Ishikawa (cell line): Measurements from ENCODE around the gene UNC13A.

ENCODE experiments used
- CEBPB ChIP-seq: IDR thresholded peaks from 2 replicates; pipeline ENCODE4 v1.6.1; 2012
- CREB1 ChIP-seq: IDR thresholded peaks from 2 replicates; pipeline ENCODE4 v1.6.1; 2012; ENCODE audit warnings: low read depth
- FOXM1 ChIP-seq: IDR thresholded peaks from 2 replicates; pipeline ENCODE4 v1.6.1; 2012; ENCODE audit warnings: low read depth, borderline replicate concordance
- NFIC ChIP-seq: IDR thresholded peaks from 2 replicates; pipeline ENCODE4 v1.6.1; 2012
- RAD21 ChIP-seq: IDR thresholded peaks from 2 replicates; pipeline ENCODE4 v1.6.1; 2012; ENCODE audit warnings: low read depth
- TAF1 ChIP-seq: IDR thresholded peaks from 2 replicates; pipeline ENCODE4 v1.6.1; 2012; ENCODE audit warnings: low read depth, mild to moderate bottlenecking
- TEAD4 ChIP-seq: IDR thresholded peaks from 2 replicates; pipeline ENCODE4 v1.6.1; 2012
- TF ChIP-seq, protein P1 (sequence below): IDR thresholded peaks from 2 replicates; pipeline ENCODE4 v1.6.1; 2012

DNA sequence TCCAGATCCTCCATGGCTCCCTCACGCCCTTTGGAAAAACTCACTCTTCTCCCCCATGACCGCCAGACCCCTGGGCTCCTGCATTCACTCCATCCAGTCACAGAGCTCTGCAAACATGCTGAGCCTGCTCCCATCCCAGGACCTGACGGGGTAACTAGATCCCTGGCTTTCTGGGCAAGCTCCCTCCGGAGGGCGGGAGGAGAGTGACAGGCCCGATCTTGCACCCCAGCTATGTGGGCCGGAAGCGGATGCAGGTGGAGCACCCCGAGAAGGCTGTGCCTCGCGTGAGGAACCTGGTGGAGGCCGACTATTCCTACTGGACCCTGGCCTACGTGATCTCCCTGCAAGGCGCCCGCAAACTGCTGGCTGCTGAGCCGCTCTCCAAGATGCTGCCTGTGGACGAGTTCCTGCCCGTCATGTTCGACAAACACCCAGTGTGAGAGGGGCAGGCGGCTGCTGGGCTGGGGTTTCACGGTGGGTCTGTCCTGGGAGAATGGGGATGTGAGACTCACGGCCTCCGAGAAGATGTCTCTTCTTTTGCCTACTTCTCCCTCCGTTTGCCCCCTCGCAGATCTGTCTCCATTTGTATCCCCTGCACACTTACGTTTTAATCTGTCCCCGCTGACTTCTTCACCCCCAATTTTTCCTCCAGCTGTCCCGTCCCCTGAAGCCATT is 107.5 kb downstream of the UNC13A start:
- TF ChIP-seq NFIC (no peak), FOXM1 (no peak), CREB1 (no peak), CEBPB (no peak), TAF1 (no peak), TEAD4 (no peak), RAD21 (no peak)
- TF ChIP-seq, protein P1, sequence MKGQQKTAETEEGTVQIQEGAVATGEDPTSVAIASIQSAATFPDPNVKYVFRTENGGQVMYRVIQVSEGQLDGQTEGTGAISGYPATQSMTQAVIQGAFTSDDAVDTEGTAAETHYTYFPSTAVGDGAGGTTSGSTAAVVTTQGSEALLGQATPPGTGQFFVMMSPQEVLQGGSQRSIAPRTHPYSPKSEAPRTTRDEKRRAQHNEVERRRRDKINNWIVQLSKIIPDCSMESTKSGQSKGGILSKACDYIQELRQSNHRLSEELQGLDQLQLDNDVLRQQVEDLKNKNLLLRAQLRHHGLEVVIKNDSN, result no peak
